ENCODE measurements around the gene FUT9.

Gene FUT9

GRCh38 chr6:96142142-96142541 is 126.4 kb downstream of the FUT9 start:
- Histone ChIP-seq H3K27me3 (ENCODE audit: control insufficient read depth in 1 of 2, insufficient read depth in 2 of 2, low read length in 2 of 2) (no peaks in the 10 kb centered on the region), H3K4me3 (ENCODE audit: low read depth in 1 of 2, low read length in 2 of 2) (no peak overlapping the region), H3K36me3 (ENCODE audit: insufficient read depth, low read length) (no peaks in the 10 kb centered on the region), H3K27ac (ENCODE audit: low read depth, low read length) (no peak overlapping the region), H3K4me1 (ENCODE audit: insufficient read depth, low read length) (peaks cover 13% of the 10 kb centered on the region), H3K9me3 (ENCODE audit: low read length) (no peaks in the 10 kb centered on the region), H3K9ac (ENCODE audit: low read length) (no peak overlapping the region)

GRCh38 chr6:96150431-96150830 is 134.7 kb downstream of the FUT9 start:
- Histone ChIP-seq H3K27me3 (ENCODE audit: control insufficient read depth in 1 of 2, insufficient read depth in 2 of 2, low read length in 2 of 2) (no peaks in the 10 kb centered on the region), H3K9ac (ENCODE audit: low read length) (no peak overlapping the region), H3K4me1 (ENCODE audit: insufficient read depth, low read length) (no peaks in the 10 kb centered on the region), H3K27ac (ENCODE audit: low read depth, low read length) (no peak overlapping the region), H3K4me3 (ENCODE audit: low read depth in 1 of 2, low read length in 2 of 2) (no peak overlapping the region), H3K9me3 (ENCODE audit: low read length) (no peaks in the 10 kb centered on the region), H3K36me3 (ENCODE audit: insufficient read depth, low read length) (no peaks in the 10 kb centered on the region)

- Histone ChIP-seq H3K36me3 (ENCODE audit: insufficient read depth, low read length) (no peaks in the 10 kb centered on the region), H3K4me3 (ENCODE audit: low read depth in 1 of 2, low read length in 2 of 2) (no peak overlapping the region), H3K9ac (ENCODE audit: low read length) (no peak overlapping the region), H3K27ac (ENCODE audit: low read depth, low read length) (no peak overlapping the region), H3K4me1 (ENCODE audit: insufficient read depth, low read length) (no peaks in the 10 kb centered on the region), H3K27me3 (ENCODE audit: control insufficient read depth in 1 of 2, insufficient read depth in 2 of 2, low read length in 2 of 2) (no peaks in the 10 kb centered on the region), H3K9me3 (ENCODE audit: low read length) (no peaks in the 10 kb centered on the region)
Observed at GRCh38 chr6:96151707-96152106, 135.9 kb downstream of the FUT9 start.

- Histone ChIP-seq H3K9me3 (ENCODE audit: low read length) (no peaks in the 10 kb centered on the region), H3K4me3 (ENCODE audit: low read depth in 1 of 2, low read length in 2 of 2) (no peak overlapping the region), H3K27ac (ENCODE audit: low read depth, low read length) (no peak overlapping the region), H3K9ac (ENCODE audit: low read length) (no peak overlapping the region), H3K27me3 (ENCODE audit: control insufficient read depth in 1 of 2, insufficient read depth in 2 of 2, low read length in 2 of 2) (no peaks in the 10 kb centered on the region), H3K36me3 (ENCODE audit: insufficient read depth, low read length) (no peaks in the 10 kb centered on the region), H3K4me1 (ENCODE audit: insufficient read depth, low read length) (no peaks in the 10 kb centered on the region)
Observed at GRCh38 chr6:96152114-96152708, 136.4 kb downstream of the FUT9 start.

GRCh38 chr6:96153775-96154174 is 138.0 kb downstream of the FUT9 start:
- Histone ChIP-seq H3K9me3 (ENCODE audit: low read length) (no peaks in the 10 kb centered on the region), H3K9ac (ENCODE audit: low read length) (no peak overlapping the region), H3K27me3 (ENCODE audit: control insufficient read depth in 1 of 2, insufficient read depth in 2 of 2, low read length in 2 of 2) (no peaks in the 10 kb centered on the region), H3K36me3 (ENCODE audit: insufficient read depth, low read length) (no peaks in the 10 kb centered on the region), H3K4me3 (ENCODE audit: low read depth in 1 of 2, low read length in 2 of 2) (no peak overlapping the region), H3K27ac (ENCODE audit: low read depth, low read length) (no peak overlapping the region), H3K4me1 (ENCODE audit: insufficient read depth, low read length) (no peaks in the 10 kb centered on the region)

- Histone ChIP-seq H3K36me3 (ENCODE audit: insufficient read depth, low read length) (no peaks in the 10 kb centered on the region), H3K9ac (ENCODE audit: low read length) (no peak overlapping the region), H3K27ac (ENCODE audit: low read depth, low read length) (no peak overlapping the region), H3K9me3 (ENCODE audit: low read length) (no peaks in the 10 kb centered on the region), H3K4me3 (ENCODE audit: low read depth in 1 of 2, low read length in 2 of 2) (peak overlapping the region in 1 of 2 donors; percentile 26), H3K4me1 (ENCODE audit: insufficient read depth, low read length) (no peaks in the 10 kb centered on the region), H3K27me3 (ENCODE audit: control insufficient read depth in 1 of 2, insufficient read depth in 2 of 2, low read length in 2 of 2) (no peaks in the 10 kb centered on the region)
Observed at GRCh38 chr6:96156425-96156824, 140.7 kb downstream of the FUT9 start.

GRCh38 chr6:96157018-96157565 is 141.3 kb downstream of the FUT9 start:
- H3K27ac ChIP-seq (ENCODE audit: low read depth, low read length), result no peak overlapping the region
- no peaks in the 10 kb centered on the region for H3K4me1 ChIP-seq (ENCODE audit: insufficient read depth, low read length)
- no peaks in the 10 kb centered on the region for H3K27me3 ChIP-seq (ENCODE audit: control insufficient read depth in 1 of 2, insufficient read depth in 2 of 2, low read length in 2 of 2)
- no peaks in the 10 kb centered on the region for H3K9me3 ChIP-seq (ENCODE audit: low read length)
- H3K9ac ChIP-seq (ENCODE audit: low read length), result no peak overlapping the region
- H3K36me3 ChIP-seq (ENCODE audit: insufficient read depth, low read length), result no peaks in the 10 kb centered on the region
- peak overlapping the region in 1 of 2 donors; percentile 26 for H3K4me3 ChIP-seq (ENCODE audit: low read depth in 1 of 2, low read length in 2 of 2)

GRCh38 chr6:96162711-96163120 is 146.9 kb downstream of the FUT9 start:
- H3K9ac ChIP-seq (ENCODE audit: low read length), result no peak overlapping the region
- H3K36me3 ChIP-seq (ENCODE audit: insufficient read depth, low read length), result no peaks in the 10 kb centered on the region
- no peak overlapping the region for H3K4me3 ChIP-seq (ENCODE audit: low read depth in 1 of 2, low read length in 2 of 2)
- H3K27ac ChIP-seq (ENCODE audit: low read depth, low read length), result no peak overlapping the region
- no peaks in the 10 kb centered on the region for H3K27me3 ChIP-seq (ENCODE audit: control insufficient read depth in 1 of 2, insufficient read depth in 2 of 2, low read length in 2 of 2)
- no peaks in the 10 kb centered on the region for H3K9me3 ChIP-seq (ENCODE audit: low read length)
- H3K4me1 ChIP-seq (ENCODE audit: insufficient read depth, low read length), result no peaks in the 10 kb centered on the region

- no peaks in the 10 kb centered on the region for H3K9me3 ChIP-seq (ENCODE audit: low read length)
- H3K4me1 ChIP-seq (ENCODE audit: insufficient read depth, low read length), result no peaks in the 10 kb centered on the region
- H3K27me3 ChIP-seq (ENCODE audit: control insufficient read depth in 1 of 2, insufficient read depth in 2 of 2, low read length in 2 of 2), result no peaks in the 10 kb centered on the region
- H3K4me3 ChIP-seq (ENCODE audit: low read depth in 1 of 2, low read length in 2 of 2), result no peak overlapping the region
- H3K36me3 ChIP-seq (ENCODE audit: insufficient read depth, low read length), result no peaks in the 10 kb centered on the region
- H3K9ac ChIP-seq (ENCODE audit: low read length), result no peak overlapping the region
- H3K27ac ChIP-seq (ENCODE audit: low read depth, low read length), result no peak overlapping the region
Observed at GRCh38 chr6:96164802-96165201, 149.0 kb downstream of the FUT9 start.

GRCh38 chr6:96171112-96171511 is 155.3 kb downstream of the FUT9 start:
- no peak overlapping the region for H3K4me3 ChIP-seq (ENCODE audit: low read depth in 1 of 2, low read length in 2 of 2)
- H3K27me3 ChIP-seq (ENCODE audit: control insufficient read depth in 1 of 2, insufficient read depth in 2 of 2, low read length in 2 of 2), result no peaks in the 10 kb centered on the region

GRCh38 chr6:96184798-96185197 is 169.0 kb downstream of the FUT9 start:
- no peaks in the 10 kb centered on the region for H3K27me3 ChIP-seq (ENCODE audit: control insufficient read depth in 1 of 2, insufficient read depth in 2 of 2, low read length in 2 of 2)
- H3K9me3 ChIP-seq (ENCODE audit: low read length), result no peaks in the 10 kb centered on the region
- H3K9ac ChIP-seq (ENCODE audit: low read length), result no peak overlapping the region
- no peak overlapping the region for H3K4me3 ChIP-seq (ENCODE audit: low read depth in 1 of 2, low read length in 2 of 2)
- no peaks in the 10 kb centered on the region for H3K36me3 ChIP-seq (ENCODE audit: insufficient read depth, low read length)
- no peak overlapping the region for H3K27ac ChIP-seq (ENCODE audit: low read depth, low read length)
- H3K4me1 ChIP-seq (ENCODE audit: insufficient read depth, low read length), result no peaks in the 10 kb centered on the region

More at GRCh38 chr6:96171112-96171511, 155.3 kb downstream of the FUT9 start:
- H3K27ac ChIP-seq (ENCODE audit: low read depth, low read length), result no peak overlapping the region
- H3K36me3 ChIP-seq (ENCODE audit: insufficient read depth, low read length), result no peaks in the 10 kb centered on the region
- H3K9ac ChIP-seq (ENCODE audit: low read length), result no peak overlapping the region
- H3K9me3 ChIP-seq (ENCODE audit: low read length), result no peaks in the 10 kb centered on the region
- H3K4me1 ChIP-seq (ENCODE audit: insufficient read depth, low read length), result no peaks in the 10 kb centered on the region

GRCh38 chr6:96186094-96186493 is 170.3 kb downstream of the FUT9 start:
- Histone ChIP-seq H3K27ac (ENCODE audit: low read depth, low read length) (no peak overlapping the region), H3K9ac (ENCODE audit: low read length) (no peak overlapping the region), H3K4me1 (ENCODE audit: insufficient read depth, low read length) (no peaks in the 10 kb centered on the region)

More at GRCh38 chr6:96186094-96186493, 170.3 kb downstream of the FUT9 start:
- Histone ChIP-seq H3K4me3 (ENCODE audit: low read depth in 1 of 2, low read length in 2 of 2) (no peak overlapping the region), H3K36me3 (ENCODE audit: insufficient read depth, low read length) (no peaks in the 10 kb centered on the region), H3K27me3 (ENCODE audit: control insufficient read depth in 1 of 2, insufficient read depth in 2 of 2, low read length in 2 of 2) (no peaks in the 10 kb centered on the region), H3K9me3 (ENCODE audit: low read length) (no peaks in the 10 kb centered on the region)
